Measurements from ENCODE around the gene DGAT2.
"Not testable (repeated sequence)": the region's sequence is repeated elsewhere in the genome, so short reads cannot be mapped to it uniquely, and the experiment has no call there.

Gene DGAT2

DNA sequence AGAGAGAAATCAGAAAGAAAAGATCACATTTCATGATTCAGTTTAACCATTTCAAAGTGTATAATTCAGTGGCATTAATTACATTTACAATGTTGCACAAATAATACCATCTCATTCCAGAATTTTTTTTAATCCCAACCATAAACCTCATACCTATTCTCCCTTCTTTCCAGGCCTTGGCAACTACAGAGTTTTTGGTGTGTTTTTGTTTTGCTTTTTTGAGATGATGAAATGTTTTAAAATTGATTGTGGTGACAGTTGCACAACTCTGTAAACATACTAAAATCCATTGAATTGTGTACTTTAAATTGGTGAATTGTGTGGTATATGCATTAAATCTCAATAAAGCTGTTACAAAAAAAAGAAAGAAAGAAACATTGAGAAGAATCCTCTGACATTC is 13.6 kb upstream of the DGAT2 start:
- FAIRE-seq = not testable (repeated sequence)

DNA sequence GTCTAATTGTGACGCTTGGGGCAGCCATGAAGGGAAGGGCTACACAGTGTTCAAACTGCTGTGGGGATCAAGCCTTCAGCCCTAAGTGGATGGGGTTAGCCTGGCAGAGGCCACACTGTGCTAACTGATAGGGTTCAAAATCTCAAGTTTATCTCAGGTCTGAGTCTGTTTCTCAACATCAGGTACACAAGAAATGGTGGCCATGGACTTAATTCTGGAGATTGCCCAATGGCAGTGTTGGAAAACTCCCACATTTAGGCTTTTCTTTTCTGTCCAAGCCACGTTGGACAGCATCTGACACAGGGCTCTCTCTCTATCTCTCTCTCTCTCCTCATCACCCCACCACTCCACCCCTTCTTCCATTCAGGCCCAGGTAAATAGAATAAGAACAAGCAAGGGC is 10.9 kb upstream of the DGAT2 start:
- no peak for FAIRE-seq

DNA sequence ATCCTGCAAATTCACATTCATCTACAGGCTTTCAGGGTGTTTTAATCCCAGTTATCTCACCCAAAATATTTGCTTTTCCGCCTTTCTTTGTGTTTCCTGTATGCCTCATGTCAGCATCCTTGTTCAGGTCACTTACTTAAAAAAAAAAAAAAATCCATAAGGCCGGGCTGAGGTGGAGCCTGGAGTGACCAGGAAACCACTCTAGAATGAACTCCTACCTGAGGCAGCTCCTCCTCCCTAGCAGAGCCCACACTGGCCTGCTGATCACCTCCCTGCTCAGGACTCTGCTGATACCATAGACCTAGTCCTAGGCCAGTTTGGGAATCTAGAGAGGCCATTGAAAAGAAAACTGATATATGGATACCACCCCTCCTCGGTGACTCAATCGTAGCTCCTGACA is 8.7 kb upstream of the DGAT2 start:
- no peak for FAIRE-seq

DNA sequence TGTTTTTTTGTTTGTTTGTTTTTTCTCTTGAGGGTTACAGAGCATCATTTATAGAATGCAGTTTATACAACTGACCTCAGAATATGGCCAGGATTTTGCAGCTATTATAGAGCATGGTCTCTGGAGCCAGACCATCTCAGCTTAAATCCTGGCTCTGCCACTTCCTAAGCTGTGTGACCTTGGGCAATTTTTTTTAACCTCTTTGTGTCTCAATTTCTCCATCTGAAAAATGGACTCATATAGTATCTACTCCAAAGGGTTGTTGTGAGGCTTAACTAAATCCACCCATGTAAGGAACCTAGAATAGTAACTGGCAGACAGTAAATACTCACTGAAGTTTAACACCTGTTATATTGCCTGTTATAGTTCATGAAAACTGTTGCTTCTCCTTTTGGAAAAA is 8.3 kb upstream of the DGAT2 start:
- FAIRE-seq = no peak

DNA sequence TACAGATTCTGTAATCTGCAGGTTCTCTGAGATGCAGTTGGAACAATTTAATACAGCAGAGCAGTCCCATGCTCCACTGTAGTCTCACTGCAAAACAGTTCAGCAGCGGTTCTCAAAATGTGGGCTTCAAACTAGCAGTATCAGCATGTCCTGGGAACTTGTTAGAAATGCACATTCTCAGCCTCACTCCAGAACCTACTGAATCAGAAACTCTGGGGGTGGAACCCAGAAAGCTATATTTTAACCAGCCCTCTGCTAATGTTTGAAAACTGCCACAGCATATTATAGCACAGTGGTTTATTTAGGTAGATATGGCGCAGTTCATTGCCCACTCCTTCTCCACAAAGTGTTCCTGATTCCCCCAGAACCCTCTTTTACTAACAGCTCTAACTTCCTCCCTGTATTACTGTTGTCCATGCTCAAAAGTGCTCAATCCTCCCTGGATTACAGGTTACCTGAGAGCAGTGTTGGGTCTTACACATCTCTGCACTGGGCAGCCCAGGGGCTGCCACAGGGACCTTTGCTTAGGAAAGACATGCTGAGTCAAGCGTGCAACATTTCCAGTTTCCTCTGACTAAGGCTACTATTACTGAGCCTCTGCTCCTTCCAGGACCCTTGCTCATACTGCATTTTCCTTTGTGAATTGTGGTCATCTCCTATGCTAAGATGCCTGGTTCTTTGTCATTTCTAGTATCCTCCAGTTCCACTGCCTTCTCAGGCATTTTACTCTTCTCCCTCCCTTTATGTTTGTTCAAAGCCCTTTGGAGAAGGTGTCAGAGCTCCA is 7.7 kb upstream of the DGAT2 start:
- no peak for FAIRE-seq

DNA sequence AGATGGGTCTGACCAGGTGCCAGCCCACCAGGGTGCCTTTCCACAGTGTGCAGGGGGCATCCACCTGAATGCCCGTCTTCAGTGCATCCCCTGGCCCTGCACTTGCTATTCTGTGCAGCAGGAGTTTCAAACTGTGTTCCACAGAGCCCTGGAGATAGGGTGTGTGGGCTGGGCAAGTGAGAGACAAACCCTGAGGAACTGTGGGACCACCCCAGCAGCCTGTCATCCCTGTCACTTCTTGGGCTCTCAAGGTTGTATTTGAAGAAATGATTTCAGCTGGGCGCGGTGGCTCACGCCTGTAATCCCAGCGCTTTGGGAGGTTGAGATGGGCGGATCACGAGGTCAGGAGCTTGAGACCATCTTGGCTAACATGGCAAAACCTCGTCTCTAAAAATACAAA is 6.4 kb upstream of the DGAT2 start:
- no peak for FAIRE-seq

DNA sequence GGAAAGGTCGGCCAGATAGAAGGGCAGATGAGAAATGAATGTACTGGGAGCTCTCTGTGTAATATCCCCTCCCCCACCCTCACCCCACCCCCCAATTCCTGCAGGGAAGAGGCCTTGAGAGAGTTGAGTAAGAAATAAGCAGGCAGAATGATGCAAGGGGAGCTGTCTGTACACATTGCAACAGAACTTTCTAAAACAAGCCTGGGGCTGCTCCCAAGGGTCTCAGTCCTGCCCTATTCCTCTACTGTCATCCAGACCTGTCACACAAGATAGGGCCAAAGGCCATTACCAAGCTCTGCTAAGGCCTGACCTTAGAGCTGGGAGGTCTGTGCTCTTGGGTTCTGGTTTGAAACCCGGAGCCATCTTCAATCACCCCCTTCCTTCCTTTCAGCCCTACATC is 5.7 kb upstream of the DGAT2 start:
- FAIRE-seq = no peak

DNA sequence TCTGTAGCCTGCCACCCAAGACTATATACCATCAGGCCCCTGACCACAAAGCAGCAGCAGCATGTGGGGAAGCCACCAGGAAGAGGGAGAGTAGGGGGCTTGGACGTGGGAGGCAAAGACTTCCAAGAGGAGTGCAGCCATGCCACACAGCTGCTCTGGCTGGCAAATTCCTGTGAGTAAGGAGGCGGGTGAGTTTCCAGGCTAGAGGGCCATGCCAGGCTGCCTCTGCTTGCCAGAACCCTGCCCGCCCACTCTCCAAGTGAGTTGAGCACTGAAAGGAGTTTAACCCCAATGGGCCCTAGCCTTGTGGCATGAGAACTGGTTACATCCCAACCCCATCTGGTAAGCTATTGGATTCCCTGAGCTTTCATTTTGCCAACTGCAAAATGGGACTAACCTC is 4.7 kb upstream of the DGAT2 start:
- FAIRE-seq = no peak

DNA sequence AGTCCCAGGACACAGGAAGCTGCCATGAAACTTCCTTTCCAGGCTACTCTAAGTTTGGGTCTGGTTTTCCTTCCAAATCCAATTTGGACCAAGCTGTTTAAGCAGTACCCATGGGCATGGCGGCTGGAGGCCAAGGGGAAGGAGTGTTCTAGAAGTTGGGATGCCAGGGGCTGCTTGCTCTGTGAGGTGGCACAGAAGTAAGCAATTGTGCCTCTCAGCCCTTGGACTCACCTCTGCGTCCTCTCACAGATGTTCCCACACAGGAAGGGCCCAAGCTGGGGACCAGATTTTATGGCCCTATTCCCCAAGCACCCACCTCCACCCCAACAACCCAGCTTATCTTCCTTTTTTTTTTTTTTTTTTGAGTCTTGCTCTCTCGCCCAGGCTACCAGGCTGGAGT is 3.5 kb upstream of the DGAT2 start:
- no peak for FAIRE-seq

DNA sequence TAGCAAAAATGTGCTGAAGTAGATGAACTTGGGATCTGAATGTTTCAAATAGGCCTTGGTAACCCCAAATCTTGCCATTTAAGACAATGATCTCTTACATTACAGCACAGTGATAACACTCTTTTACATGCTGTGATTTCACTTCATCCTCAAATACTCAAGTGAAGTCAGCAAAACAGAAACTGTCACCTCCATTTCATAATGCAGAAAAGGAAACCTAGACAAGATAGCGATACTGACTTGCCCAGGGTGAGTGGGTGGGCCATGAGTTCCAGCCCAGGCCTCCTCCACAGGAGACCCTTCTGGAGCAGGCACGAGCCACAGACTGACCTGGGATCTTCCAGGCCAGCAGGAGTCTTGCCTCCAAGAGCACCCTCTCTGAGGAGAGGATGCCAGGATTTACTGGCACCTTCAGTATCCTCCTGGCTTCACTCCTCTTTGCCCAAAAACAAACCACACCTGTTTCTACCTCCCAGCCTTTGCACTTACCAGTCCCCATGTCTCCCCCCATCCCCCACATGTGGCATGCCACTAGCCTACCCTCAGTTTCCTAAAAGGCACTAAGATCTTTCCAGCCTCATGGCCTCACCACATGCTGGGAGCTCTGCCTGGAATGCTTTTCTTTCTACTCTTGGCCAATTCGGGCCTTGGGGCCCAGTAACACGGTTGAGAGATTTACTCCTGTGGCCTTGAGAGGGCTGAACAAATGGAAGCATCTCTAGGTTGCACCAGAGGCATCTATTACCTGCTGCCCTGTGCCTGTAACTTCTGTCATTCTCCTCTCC is 1.9 kb upstream of the DGAT2 start:
- no peak for FAIRE-seq

DNA sequence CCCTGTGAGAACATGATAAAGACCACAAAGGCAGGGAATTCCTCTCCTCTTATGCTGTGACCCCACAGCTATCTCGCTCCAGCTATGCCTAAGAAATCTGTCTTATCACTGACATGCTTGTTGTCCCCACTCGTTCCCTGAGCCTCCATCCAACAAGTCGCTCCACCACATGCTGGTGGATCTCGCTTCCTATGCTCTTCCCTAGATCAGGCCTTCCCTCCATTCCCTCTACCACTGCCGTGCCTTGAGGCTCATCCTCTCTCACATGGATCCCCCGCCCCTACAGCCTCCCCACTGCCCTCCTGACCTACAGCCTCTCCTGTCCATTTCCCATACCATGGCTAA is 1.4 kb upstream of the DGAT2 start:
- no peak for FAIRE-seq

DNA sequence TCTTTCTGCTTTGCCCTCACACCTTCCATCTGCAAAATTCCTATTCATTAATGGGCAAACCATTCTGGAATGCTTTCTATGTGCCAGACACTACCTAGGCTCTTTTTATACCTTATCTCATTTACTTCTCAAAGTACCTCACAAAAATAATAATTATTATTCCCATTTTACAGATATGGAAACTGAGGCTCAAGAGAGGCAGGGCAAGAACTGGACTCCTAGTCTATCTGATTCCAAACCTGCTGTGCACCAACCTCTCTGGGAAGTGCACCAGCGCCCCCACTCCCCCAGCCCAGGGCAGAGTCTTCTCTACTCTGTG is 826 bp upstream of the DGAT2 start:
- no peak for FAIRE-seq

DNA sequence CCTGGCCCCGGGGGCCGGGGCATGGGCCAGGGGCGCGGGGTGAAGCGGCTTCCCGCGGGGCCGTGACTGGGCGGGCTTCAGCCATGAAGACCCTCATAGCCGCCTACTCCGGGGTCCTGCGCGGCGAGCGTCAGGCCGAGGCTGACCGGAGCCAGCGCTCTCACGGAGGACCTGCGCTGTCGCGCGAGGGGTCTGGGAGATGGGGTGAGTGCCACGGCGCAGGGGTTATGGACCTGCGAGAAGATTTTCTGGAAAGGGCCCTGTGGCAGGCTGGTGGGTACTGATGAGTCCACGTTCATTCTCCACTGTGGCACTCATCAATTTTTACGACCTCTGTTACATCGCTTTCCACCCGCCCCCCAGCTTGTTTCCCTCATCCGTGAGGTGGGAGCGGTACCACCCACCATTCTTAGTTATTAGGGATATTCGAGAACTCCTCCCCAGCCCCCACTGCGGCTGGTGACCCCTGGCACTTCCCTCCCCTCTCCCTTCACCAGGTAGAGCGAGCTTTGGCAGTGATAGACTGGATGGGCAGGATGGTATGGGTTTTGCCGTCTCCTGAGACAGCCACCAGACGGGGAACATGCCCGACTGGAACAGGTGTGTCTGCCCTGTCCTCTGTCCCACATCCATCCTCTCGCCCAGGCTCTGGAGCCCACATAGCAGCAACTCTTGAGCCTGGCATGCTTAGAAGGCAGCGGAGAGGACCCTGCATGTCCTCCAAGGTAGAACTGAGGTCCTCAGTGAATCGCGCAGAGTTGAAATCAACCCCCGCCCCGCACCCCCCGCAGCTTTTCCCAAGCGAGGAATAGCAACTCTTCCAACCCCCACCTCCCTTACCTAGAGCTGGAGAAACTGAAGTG is 562 bp downstream of the DGAT2 start:
- FAIRE-seq = no peak

DNA sequence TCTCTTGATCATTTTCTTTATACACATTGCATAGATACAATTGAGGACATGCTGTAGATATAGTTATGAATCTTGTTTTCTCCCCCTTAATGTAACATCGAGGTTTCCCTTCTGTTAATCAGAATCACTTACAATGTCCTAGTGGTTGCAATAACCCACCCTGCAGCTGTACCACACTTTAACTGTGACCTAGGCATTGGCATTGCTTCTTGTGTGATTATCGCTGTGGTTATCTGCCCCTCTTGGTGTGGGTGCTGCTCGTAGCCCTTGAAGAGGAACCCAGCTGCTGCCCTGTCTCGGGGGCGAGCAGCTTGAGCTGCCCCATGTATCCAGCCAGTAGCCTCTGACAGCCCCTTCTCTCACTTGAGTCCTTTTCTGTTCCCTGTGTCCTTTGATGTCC is 1.5 kb downstream of the DGAT2 start:
- FAIRE-seq = no peak

DNA sequence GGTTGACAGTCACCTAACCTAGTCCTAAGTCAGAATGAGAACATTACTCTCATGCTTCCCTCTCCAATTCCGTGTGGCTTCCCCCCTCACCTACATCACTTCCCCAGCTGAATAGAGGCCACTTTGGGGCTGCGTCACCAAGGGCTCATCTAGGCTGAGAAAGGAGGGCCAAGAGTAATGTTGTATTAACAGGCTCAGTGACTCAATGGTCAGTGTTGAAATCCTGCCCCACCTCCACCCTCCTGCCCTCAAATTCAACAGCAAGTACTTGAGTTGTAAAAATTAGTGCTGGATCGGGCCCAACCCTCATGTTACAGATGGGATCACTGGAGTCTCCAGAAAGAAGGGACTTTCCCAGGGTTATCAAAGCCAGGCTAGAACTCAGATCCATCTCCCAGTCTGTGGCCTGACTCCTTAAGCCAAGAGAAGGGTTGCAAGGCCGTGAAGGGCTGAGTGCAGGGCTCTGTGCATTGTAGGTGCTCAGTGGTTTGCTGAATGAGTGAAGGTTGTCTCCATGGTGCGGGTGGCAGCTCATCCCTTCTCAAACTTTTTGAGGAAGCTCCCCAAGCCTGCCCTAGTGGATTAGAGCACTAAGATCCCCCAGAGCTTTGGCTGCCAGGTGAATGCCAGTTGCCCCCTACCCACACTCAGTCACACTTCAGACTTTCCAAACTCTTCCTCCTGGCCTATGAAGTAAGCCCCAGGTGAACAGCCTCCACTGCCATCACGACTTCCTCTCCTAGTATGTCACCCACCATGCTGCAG is 3.2 kb downstream of the DGAT2 start:
- no peak for FAIRE-seq

DNA sequence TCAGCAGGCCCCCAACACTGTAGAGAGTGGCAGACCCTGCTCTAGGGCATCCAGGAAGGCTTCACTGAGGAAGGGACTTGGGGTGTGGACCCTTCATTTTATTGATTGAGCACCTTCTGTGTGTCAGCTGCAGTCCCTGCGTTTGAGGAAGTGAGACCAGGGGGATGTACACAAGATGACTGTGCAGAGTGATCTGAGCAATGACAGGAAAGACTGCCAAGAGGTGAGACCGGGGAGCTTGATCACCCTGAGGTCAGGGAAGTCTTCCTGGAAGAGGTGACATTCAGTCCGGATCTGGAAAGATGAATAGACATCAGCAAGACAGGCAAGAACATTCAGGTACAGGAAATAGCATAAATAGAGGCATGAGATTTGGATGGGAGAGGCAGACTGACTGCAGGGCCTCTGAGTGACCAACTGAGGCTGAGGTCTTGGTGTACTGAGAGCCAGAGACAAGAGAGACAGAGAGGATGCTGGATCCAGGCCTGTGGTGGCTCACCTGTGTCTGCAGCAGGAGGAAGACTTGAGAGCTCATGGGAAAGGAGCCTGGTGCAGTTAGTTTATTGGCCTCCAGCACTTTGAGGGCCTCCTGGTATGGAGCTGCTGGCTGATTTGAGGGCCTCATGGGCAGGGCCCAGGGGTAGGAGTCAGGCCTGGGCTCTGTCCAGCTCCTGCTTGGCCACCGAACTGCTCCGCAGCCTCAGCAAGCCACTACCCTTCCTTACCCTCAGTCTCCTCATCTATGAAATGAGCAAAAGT is 5.2 kb downstream of the DGAT2 start:
- FAIRE-seq = no peak

DNA sequence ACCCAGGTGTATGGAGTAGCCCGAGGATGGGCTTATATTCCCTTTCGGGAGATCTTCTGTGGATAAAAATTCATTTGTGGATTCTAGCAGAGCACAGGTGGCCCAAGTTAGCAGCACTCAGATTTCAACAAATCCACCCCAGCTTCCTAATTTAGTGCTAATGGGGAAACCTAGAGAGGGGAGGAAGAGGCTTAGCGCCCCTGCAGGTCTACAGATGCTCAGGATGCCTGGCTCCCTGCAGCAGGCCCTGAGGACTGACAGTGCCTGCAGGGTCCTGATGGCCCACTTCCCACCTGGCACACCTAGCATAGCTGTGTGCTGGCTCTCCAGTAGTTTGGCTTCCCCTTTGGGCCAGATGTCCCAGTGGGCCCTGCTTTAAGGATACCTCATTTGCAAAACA is 6.5 kb downstream of the DGAT2 start:
- FAIRE-seq = no peak

DNA sequence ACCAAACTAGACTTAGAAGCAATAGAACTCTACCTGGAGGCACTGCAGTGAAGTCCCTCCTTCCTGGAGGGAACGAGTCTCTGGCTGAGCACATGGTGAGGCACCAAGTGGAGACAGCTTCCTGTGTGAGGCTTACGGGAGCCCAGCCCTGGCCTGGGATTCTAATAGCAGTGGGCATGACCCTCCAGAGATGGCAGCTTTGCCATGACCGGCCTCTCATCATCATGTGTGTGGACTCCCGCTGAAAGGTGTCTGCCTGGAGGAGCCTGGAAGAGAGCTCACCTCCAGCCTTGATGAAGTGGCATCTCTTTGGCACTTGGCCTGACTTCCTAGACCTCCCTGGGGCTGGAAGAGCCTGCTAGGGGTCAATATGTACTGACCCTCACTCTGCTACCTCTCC is 8.0 kb downstream of the DGAT2 start:
- FAIRE-seq = no peak

DNA sequence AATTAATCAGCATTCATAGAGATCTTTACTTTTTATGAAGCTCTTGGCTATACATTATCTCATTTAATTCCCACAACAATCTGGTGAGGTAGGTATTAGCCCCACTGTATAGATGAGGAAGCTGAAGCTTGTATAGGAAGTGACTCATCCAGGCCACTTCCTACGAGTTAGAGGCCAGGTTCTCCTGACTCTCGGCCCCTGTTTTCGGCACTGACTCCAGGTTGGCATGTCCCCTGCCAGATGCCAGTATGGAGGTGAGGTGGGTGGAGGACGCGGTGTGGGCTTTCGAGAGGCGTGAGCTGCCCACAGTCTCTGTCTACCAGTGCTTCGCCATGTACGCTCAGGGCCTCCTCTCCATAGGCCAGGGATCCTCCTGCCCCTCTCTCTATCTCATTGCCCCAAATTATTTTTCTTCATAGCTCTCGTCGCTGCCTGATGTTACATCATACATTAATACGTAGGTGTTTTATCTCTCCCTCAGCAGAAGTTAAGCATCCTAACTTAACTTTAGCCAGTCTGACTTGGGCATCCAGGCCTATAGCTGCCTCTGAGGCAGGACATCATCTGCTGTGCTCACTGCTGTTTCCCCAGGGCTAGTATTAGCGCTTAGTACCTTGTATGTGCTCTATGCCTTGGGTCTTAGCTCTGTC is 9.0 kb downstream of the DGAT2 start:
- no peak for FAIRE-seq

DNA sequence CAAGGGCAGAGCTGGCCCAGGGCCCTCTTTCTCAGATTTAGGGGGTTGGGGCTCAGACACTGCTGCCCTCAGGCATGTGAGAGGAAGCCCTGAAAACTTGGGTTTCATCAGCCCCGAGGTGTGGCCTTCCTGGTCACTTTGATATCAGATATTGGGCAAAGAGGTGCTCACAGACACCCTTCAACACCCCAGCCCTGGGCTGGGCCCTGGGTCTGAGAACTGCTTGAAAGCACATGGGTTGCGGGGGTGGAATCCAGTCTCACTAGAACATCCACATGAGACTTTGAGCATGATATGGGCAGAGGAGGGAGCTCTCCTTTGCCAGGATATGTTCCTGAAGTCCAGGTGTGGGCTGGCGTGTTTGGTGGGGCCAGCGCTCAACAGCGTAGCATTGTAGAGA is 10.4 kb downstream of the DGAT2 start:
- FAIRE-seq = no peak

DNA sequence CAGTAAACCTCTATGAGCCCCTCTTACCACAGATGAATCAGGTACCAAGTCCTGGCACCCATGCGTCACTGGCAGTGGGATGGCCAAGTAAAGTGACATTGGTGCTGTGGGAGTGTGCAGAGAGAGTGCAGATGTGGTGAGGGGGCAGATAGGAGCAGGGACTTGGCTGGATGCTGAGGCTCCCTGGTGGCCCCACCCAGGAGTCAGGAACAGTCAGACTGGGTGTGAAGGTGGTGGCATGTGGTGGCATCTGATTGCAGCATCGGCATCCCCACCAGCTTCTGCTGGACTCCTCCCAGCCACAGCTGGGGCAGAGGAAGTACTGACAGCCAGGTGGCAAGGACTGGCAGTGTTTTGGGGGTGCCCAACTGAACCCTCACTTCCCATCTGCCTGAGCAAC is 11.4 kb downstream of the DGAT2 start:
- FAIRE-seq = no peak

DNA sequence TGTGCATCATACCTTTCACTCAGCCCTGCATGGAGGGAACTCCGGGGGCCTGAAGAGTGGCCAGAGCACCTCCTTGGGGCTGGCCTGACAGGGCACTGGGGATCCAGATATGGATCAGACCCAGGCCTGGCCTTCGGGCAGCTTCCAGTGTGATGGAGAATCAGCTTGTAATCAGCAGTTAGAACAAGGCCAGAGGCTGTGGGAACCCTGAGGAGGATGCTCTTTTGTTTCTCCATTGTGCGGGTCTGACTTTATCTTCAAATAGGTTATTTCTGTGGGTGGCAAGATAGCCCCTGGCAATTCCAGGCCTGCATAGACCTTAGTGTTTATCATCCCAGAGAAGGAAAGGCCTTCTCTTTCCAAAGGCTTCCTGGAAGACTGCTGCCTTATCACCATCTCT is 12.3 kb downstream of the DGAT2 start:
- no peak for FAIRE-seq

Data from TTC549 (cell line).